Panc1 (cell line): ENCODE results near the gene HS3ST6. TPM values are rescaled to one million over a fixed set of nuclear protein-coding genes. Genes with fewer than 3 reads are reported as not detected.

Source experiments
- ATAC-seq: fragments of 200-7000 bp; cut with Tn5 transposase; 2 replicates; pipeline ENCODE4 v1.9.1; 2020; ENCODE audit warnings: mild to moderate bottlenecking, moderate library complexity
- BruUV-seq: library from RNA; stranded (reverse); fragments of 400-500 nt; replicated peaks from 2 replicates; lab custom pipeline; 2021; lab: Mats Ljungman, UMichigan
- CTCF ChIA-PET: fragments of 300-600 bp; sonication (Branson Sonifier 250); formaldehyde crosslinking; loops from one replicate; lab custom pipeline; 2022; ENCODE audit warnings: antibody characterized with exemption; lab: Charles Lee
- POLR2A ChIA-PET: fragments of 300-600 bp; sonication (Branson Sonifier 250); formaldehyde crosslinking; loops from one replicate; lab custom pipeline; 2022; ENCODE audit warnings: antibody characterized with exemption; lab: Charles Lee
- DNase-seq: peaks from one replicate; pipeline ENCODE4 v3.0.0-alpha.2; 2010; ENCODE audit warnings: low read depth, low spot score
- H3K27ac ChIP-seq: 2 replicates; pipeline ENCODE4 v1.5.1; 2011; ENCODE audit warnings: mild to moderate bottlenecking, low read length, inconsistent platforms
- H3K27me3 ChIP-seq: fragments of 200-500 bp; sonication (Bioruptor generic); 2 replicates; pipeline ENCODE4 v1.6.0; 2014; ENCODE audit warnings: low read length, inconsistent platforms; ENCODE audit not compliant: control insufficient read depth, insufficient read depth
- H3K36me3 ChIP-seq: fragments of 200-500 bp; sonication (Bioruptor generic); 2 replicates; pipeline ENCODE4 v1.5.1; 2014; ENCODE audit warnings: inconsistent platforms, mild to moderate bottlenecking, low read length, moderate library complexity; ENCODE audit not compliant: control insufficient read depth, insufficient read depth
- H3K4me1 ChIP-seq: 2 replicates; pipeline ENCODE4 v1.5.1; 2011; ENCODE audit warnings: inconsistent platforms, mild to moderate bottlenecking, low read length, moderate library complexity; ENCODE audit not compliant: control insufficient read depth, insufficient read depth
- H3K4me3 ChIP-seq, 2 experiments: 2 replicates each; pipeline ENCODE4 v1.5.1; 2011 to 2012; ENCODE audit warnings: low read depth in 2 of 2, low read length in 2 of 2, mild to moderate bottlenecking in 2 of 2, inconsistent platforms in 1 of 2, moderate library complexity in 1 of 2
- H3K9me3 ChIP-seq: fragments of 200-500 bp; sonication (Bioruptor generic); 2 replicates; pipeline ENCODE4 v1.5.1; 2014; ENCODE audit warnings: low read depth, mild to moderate bottlenecking, inconsistent platforms, low read length, moderate library complexity; ENCODE audit not compliant: control insufficient read depth, insufficient read depth
- CTCF ChIP-seq: fragments of 450-650 bp; IDR thresholded peaks from 2 replicates; pipeline ENCODE4 v1.5.1; 2017; ENCODE audit warnings: mild to moderate bottlenecking
- POLR2AphosphoS5 ChIP-seq: IDR thresholded peaks from 2 replicates; pipeline ENCODE4 v1.6.1; 2012; ENCODE audit warnings: mild to moderate bottlenecking, low read depth, low read length, moderate library complexity
- REST ChIP-seq, 2 experiments: IDR thresholded peaks; 2 replicates each; pipeline ENCODE4 v1.6.1; 2011 to 2012; ENCODE audit warnings: low read depth in 2 of 2, control low read depth in 1 of 2, low read length in 1 of 2, mild to moderate bottlenecking in 1 of 2, moderate library complexity in 1 of 2; ENCODE audit not compliant: insufficient read depth in 1 of 2
- SIN3A ChIP-seq: IDR thresholded peaks from 2 replicates; pipeline ENCODE4 v1.6.1; 2012; ENCODE audit warnings: low read depth, mild to moderate bottlenecking, low read length, moderate library complexity, borderline replicate concordance; ENCODE audit not compliant: insufficient read depth
- TCF7L2 ChIP-seq: IDR thresholded peaks from 2 replicates; pipeline ENCODE4 v1.6.1; 2011; ENCODE audit warnings: mild to moderate bottlenecking, low read depth, low read length, inconsistent platforms
- in situ Hi-C: cut with HindIII; loops from 2 replicates; pipeline ENCODE4 v1.10.0; 2016; ENCODE audit warnings: low sequenced_read_pairs, low pct_unique_long_range_greater_than_20kb
- intact Hi-C: fragments of 100-400 bp; cut with micrococcal nuclease; formaldehyde crosslinking; loops from one replicate; pipeline ENCODE4 v1.10.0; 2022; ENCODE audit not compliant: unreplicated experiment
- total RNA-seq: library from RNA; stranded (reverse); gene quantifications from one replicate; pipeline ENCODE4 v1.2.1, GENCODE V29; 2021; ENCODE audit not compliant: unreplicated experiment

The HS3ST6 gene
- total RNA-seq, 1 experiment from 2014 or later, result 3.3 TPM

GRCh38 chr16:1906055-1906845, 12.0 kb downstream of the HS3ST6 start:
- POLR2A ChIA-PET, result no interaction called here
- intact Hi-C loops, result no loop called here
- BruUV-seq, result no TSS peak
- DNase-seq (no peak), ATAC-seq (peak; percentile 23; the same call in 1 of the 2 replicates)
- H3K27ac ChIP-seq, result no peak overlapping the region
- TF ChIP-seq POLR2AphosphoS5 (no peak), TCF7L2 (no peak), REST (IDR thresholded peaks at IDR 0.05; ENCODE audit: insufficient read depth in 1 of 2, low read depth in 2 of 2, low read length in 1 of 2) (no peak), CTCF (no peak), SIN3A (no peak)
- H3K9me3 ChIP-seq, result no peaks in the 10 kb centered on the region
- H3K36me3 ChIP-seq, result no peaks in the 10 kb centered on the region
- in situ Hi-C loops, result no loop called here
- no peaks in the 10 kb centered on the region for H3K4me1 ChIP-seq
- no peak overlapping the region for H3K4me3 ChIP-seq
- no peaks in the 10 kb centered on the region for H3K27me3 ChIP-seq
- CTCF ChIA-PET, result no interaction called here

- Histone ChIP-seq H3K9me3 (no peaks in the 10 kb centered on the region), H3K36me3 (no peaks in the 10 kb centered on the region), H3K4me3 (no peak overlapping the region), H3K4me1 (no peaks in the 10 kb centered on the region), H3K27me3 (no peaks in the 10 kb centered on the region), H3K27ac (no peak overlapping the region)
- BruUV-seq, result no TSS peak
- ChIA-PET POLR2A (no interaction called here), CTCF (no interaction called here)
- ATAC-seq (no peak), DNase-seq (no peak)
- in situ Hi-C loops, result no loop called here
- TF ChIP-seq REST (IDR thresholded peaks at IDR 0.05; ENCODE audit: insufficient read depth in 1 of 2, low read depth in 2 of 2, low read length in 1 of 2) (no peak), POLR2AphosphoS5 (no peak), CTCF (no peak), SIN3A (no peak), TCF7L2 (no peak)
- intact Hi-C loops, result no loop called here
These were observed 14.1 kb downstream of the HS3ST6 start for GRCh38 chr16:1903845-1904840.
